ENCODE data around the gene SLC22A5. TPM values are rescaled to one million over a fixed set of nuclear protein-coding genes. Genes with fewer than 3 reads are reported as not detected.

The SLC22A5 gene
- total and polyA plus RNA-seq, 9 of the 15 experiments (the other 6 are each of a cell fraction or from before 2014, with no cell fraction given) = 3.0 to 16.6 (median 8.3) TPM

DNA sequence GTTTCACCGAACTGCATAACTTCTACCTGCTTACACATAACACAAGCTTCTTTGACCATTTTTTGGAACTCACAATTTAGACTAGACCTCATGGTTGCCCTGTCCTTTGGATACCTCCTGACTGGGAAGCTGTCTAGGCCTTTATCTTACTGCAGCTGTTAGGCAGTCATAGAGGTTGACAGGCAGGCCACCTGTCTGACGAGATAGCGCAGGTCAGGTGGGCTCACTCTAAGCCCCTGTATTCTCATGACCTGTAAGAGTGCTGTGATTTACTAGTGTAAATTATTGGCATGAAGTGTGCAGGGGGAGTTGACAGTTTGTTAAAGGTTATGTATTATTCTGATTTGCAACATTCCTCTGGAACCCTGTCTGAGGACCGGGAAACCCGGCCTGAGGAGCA, 46.3 kb upstream of the SLC22A5 start (continued):
- TF ChIP-seq, protein P1, sequence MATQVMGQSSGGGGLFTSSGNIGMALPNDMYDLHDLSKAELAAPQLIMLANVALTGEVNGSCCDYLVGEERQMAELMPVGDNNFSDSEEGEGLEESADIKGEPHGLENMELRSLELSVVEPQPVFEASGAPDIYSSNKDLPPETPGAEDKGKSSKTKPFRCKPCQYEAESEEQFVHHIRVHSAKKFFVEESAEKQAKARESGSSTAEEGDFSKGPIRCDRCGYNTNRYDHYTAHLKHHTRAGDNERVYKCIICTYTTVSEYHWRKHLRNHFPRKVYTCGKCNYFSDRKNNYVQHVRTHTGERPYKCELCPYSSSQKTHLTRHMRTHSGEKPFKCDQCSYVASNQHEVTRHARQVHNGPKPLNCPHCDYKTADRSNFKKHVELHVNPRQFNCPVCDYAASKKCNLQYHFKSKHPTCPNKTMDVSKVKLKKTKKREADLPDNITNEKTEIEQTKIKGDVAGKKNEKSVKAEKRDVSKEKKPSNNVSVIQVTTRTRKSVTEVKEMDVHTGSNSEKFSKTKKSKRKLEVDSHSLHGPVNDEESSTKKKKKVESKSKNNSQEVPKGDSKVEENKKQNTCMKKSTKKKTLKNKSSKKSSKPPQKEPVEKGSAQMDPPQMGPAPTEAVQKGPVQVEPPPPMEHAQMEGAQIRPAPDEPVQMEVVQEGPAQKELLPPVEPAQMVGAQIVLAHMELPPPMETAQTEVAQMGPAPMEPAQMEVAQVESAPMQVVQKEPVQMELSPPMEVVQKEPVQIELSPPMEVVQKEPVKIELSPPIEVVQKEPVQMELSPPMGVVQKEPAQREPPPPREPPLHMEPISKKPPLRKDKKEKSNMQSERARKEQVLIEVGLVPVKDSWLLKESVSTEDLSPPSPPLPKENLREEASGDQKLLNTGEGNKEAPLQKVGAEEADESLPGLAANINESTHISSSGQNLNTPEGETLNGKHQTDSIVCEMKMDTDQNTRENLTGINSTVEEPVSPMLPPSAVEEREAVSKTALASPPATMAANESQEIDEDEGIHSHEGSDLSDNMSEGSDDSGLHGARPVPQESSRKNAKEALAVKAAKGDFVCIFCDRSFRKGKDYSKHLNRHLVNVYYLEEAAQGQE (IDR thresholded peaks at IDR 0.05; ENCODE audit: borderline replicate concordance) = no peak
- TF ChIP-seq, protein P1 (CRISPR knock-in tag; IDR thresholded peaks at IDR 0.05; ENCODE audit: low read depth) = no peak
- TF ChIP-seq SMAD1 (IDR thresholded peaks at IDR 0.05; ENCODE audit: low read depth, low read length, partially characterized antibody) = no peak
- no peak for TF ChIP-seq ZNF143 (CRISPR knock-in tag; IDR thresholded peaks at IDR 0.05)
- TF ChIP-seq TAF9B (IDR thresholded peaks at IDR 0.05; ENCODE audit: partially characterized antibody) = no peak
- TF ChIP-seq ZFP36 (IDR thresholded peaks at IDR 0.05; ENCODE audit: low read depth, low read length, partially characterized antibody) = no peak
- TF ChIP-seq, protein P2, sequence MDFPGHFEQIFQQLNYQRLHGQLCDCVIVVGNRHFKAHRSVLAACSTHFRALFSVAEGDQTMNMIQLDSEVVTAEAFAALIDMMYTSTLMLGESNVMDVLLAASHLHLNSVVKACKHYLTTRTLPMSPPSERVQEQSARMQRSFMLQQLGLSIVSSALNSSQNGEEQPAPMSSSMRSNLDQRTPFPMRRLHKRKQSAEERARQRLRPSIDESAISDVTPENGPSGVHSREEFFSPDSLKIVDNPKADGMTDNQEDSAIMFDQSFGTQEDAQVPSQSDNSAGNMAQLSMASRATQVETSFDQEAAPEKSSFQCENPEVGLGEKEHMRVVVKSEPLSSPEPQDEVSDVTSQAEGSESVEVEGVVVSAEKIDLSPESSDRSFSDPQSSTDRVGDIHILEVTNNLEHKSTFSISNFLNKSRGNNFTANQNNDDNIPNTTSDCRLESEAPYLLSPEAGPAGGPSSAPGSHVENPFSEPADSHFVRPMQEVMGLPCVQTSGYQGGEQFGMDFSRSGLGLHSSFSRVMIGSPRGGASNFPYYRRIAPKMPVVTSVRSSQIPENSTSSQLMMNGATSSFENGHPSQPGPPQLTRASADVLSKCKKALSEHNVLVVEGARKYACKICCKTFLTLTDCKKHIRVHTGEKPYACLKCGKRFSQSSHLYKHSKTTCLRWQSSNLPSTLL (IDR thresholded peaks at IDR 0.05) = no peak
- TF ChIP-seq MAFK (IDR thresholded peaks at IDR 0.05; ENCODE audit: low read length) = no peak
